ENCODE measurements around the gene GAS7. TPM values are rescaled to one million over a fixed set of nuclear protein-coding genes. Genes with fewer than 3 reads are reported as not detected.

Gene GAS7
- polyA plus RNA-seq, 1 donor (not counting 4 experiments of a cell fraction or from before 2014, with no cell fraction given), result 0.10 TPM

DNA sequence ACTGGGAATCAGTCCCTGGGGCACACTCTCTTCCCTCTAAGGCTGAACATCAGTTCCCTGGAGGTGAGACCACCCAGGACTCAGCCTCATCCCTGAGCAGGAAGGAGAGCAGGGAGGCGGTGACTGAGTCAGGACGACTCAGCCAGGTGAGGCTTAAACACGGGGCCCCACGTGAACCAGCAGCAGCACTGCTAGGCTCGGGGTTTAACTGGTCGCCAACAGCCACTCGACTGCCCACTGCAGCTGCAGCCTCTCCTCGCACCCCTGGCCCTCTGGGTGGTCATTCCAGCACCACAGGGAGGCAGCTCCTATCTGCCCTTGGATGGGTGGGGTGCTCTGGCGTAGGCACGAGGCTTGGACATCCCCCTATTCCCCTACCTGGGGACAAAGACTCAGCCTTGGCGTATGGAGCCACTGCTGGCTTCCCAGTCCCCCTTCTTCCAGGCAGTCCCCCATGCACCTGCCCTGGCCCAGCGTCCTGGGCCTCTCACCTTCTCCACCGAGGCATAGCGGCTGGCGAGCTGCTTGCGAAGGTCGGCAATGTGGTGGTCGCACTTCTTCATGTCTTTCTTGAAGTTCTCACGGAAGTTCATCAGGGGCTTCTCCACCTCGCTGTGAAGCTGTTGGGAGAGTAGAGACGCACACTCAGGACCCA lies 272.1 kb downstream of the GAS7 start:
- Histone ChIP-seq H3K9me3 (ENCODE audit: control insufficient read depth, low read depth, low read length) (no peaks in the 10 kb centered on the region), H3K79me2 (ENCODE audit: control insufficient read depth, insufficient read depth, low read length) (no peaks in the 10 kb centered on the region), H3K4me3 (ENCODE audit: control insufficient read depth in 2 of 3, extremely low read depth in 1 of 3, insufficient read depth in 2 of 3, low read depth in 1 of 3, low read length in 3 of 3) (no peak overlapping the region), H3K9ac (ENCODE audit: control insufficient read depth, extremely low read depth, insufficient read depth, low read length) (no peak overlapping the region), H3K27ac (ENCODE audit: control insufficient read depth, insufficient read depth, low read length) (no peak overlapping the region), H3K4me1 (ENCODE audit: control insufficient read depth, extremely low read depth, insufficient read depth, low read length) (no peaks in the 10 kb centered on the region), H3K27me3 (ENCODE audit: control insufficient read depth, extremely low read depth, insufficient read depth, low read length) (no peaks in the 10 kb centered on the region), H3K9me1 (ENCODE audit: control insufficient read depth, extremely low read depth, insufficient read depth, low read length) (no peaks in the 10 kb centered on the region), H3K36me3 (ENCODE audit: control insufficient read depth in 2 of 2, extremely low read depth in 1 of 2, insufficient read depth in 2 of 2, low read length in 2 of 2) (no peaks in the 10 kb centered on the region), H3K4me2 (ENCODE audit: control insufficient read depth, extremely low read depth, insufficient read depth, low read depth, low read length) (no peak overlapping the region), H4K20me1 (ENCODE audit: control insufficient read depth, extremely low read depth, insufficient read depth, low read length) (no peaks in the 10 kb centered on the region), H2AFZ (ENCODE audit: control insufficient read depth, low read length) (no peak overlapping the region)
- no peak for DNase-seq (ENCODE audit: low read depth, low spot score)
- dilution Hi-C loops (cut with MboI; ENCODE audit: extremely low pct_ligation_motif_present, low sequenced_read_pairs), result no loop called here
- no peak for FAIRE-seq
- no peak for TF ChIP-seq EZH2 (IDR thresholded peaks at IDR 0.05; ENCODE audit: low read length)
- TF ChIP-seq, protein P1, sequence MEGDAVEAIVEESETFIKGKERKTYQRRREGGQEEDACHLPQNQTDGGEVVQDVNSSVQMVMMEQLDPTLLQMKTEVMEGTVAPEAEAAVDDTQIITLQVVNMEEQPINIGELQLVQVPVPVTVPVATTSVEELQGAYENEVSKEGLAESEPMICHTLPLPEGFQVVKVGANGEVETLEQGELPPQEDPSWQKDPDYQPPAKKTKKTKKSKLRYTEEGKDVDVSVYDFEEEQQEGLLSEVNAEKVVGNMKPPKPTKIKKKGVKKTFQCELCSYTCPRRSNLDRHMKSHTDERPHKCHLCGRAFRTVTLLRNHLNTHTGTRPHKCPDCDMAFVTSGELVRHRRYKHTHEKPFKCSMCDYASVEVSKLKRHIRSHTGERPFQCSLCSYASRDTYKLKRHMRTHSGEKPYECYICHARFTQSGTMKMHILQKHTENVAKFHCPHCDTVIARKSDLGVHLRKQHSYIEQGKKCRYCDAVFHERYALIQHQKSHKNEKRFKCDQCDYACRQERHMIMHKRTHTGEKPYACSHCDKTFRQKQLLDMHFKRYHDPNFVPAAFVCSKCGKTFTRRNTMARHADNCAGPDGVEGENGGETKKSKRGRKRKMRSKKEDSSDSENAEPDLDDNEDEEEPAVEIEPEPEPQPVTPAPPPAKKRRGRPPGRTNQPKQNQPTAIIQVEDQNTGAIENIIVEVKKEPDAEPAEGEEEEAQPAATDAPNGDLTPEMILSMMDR (optimal IDR thresholded peaks at IDR 0.05 in 1 of 3, IDR thresholded peaks at IDR 0.05 in 1 of 3, conservative IDR thresholded peaks at IDR 0.05 in 1 of 3; ENCODE audit: extremely low read depth in 1 of 3, insufficient read depth in 2 of 3, low read length in 3 of 3), result no peak

DNA sequence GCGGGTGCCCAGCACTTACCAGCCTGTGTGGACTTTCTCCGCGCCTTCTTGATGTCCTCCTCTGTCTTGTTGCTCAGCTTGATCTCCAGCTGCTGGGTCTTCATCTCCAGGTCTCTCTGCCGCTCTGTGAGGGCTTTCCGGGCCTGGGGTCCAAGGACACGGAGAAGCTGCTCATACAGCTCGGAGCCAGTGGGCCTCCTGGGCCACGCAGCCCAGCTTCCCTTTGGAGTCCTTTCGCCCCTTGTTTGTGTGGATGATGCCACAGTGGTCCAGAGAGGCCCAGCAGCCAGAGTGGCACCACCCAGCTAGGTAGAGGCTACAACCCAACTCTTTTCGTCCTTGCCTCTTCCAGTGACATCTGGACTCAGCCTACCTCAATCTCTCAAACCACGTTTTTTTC lies 272.9 kb downstream of the GAS7 start:
- Histone ChIP-seq H3K27ac (ENCODE audit: control insufficient read depth, insufficient read depth, low read length) (no peak overlapping the region), H3K4me1 (ENCODE audit: control insufficient read depth, extremely low read depth, insufficient read depth, low read length) (no peaks in the 10 kb centered on the region), H3K9ac (ENCODE audit: control insufficient read depth, extremely low read depth, insufficient read depth, low read length) (no peak overlapping the region), H4K20me1 (ENCODE audit: control insufficient read depth, extremely low read depth, insufficient read depth, low read length) (no peaks in the 10 kb centered on the region), H3K36me3 (ENCODE audit: control insufficient read depth in 2 of 2, extremely low read depth in 1 of 2, insufficient read depth in 2 of 2, low read length in 2 of 2) (no peaks in the 10 kb centered on the region), H2AFZ (ENCODE audit: control insufficient read depth, low read length) (no peak overlapping the region), H3K4me3 (ENCODE audit: control insufficient read depth in 2 of 3, extremely low read depth in 1 of 3, insufficient read depth in 2 of 3, low read depth in 1 of 3, low read length in 3 of 3) (no peak overlapping the region), H3K27me3 (ENCODE audit: control insufficient read depth, extremely low read depth, insufficient read depth, low read length) (no peaks in the 10 kb centered on the region), H3K9me3 (ENCODE audit: control insufficient read depth, low read depth, low read length) (no peaks in the 10 kb centered on the region), H3K4me2 (ENCODE audit: control insufficient read depth, extremely low read depth, insufficient read depth, low read depth, low read length) (no peak overlapping the region), H3K9me1 (ENCODE audit: control insufficient read depth, extremely low read depth, insufficient read depth, low read length) (no peaks in the 10 kb centered on the region), H3K79me2 (ENCODE audit: control insufficient read depth, insufficient read depth, low read length) (no peaks in the 10 kb centered on the region)
- no peak for DNase-seq (ENCODE audit: low read depth, low spot score)
- dilution Hi-C loops (cut with MboI; ENCODE audit: extremely low pct_ligation_motif_present, low sequenced_read_pairs), result no loop called here
- FAIRE-seq, result no peak
- TF ChIP-seq, protein P1 (optimal IDR thresholded peaks at IDR 0.05 in 1 of 3, IDR thresholded peaks at IDR 0.05 in 1 of 3, conservative IDR thresholded peaks at IDR 0.05 in 1 of 3; ENCODE audit: extremely low read depth in 1 of 3, insufficient read depth in 2 of 3, low read length in 3 of 3), result no peak
- no peak for TF ChIP-seq EZH2 (IDR thresholded peaks at IDR 0.05; ENCODE audit: low read length)

Data from keratinocyte (primary cell).